Tracheal epithelial cell (primary cell): ENCODE measurements around the gene TDRKH. TPM values are rescaled to one million over a fixed set of nuclear protein-coding genes. Genes with fewer than 3 reads are reported as not detected.

Source experiments
- total RNA-seq: library from RNA; depleted of rRNA; stranded (reverse); fragments of >200 nt; gene quantifications from 2 replicates; pipeline ENCODE4 v1.2.1, GENCODE V29; 2014

The TDRKH gene, protein sequence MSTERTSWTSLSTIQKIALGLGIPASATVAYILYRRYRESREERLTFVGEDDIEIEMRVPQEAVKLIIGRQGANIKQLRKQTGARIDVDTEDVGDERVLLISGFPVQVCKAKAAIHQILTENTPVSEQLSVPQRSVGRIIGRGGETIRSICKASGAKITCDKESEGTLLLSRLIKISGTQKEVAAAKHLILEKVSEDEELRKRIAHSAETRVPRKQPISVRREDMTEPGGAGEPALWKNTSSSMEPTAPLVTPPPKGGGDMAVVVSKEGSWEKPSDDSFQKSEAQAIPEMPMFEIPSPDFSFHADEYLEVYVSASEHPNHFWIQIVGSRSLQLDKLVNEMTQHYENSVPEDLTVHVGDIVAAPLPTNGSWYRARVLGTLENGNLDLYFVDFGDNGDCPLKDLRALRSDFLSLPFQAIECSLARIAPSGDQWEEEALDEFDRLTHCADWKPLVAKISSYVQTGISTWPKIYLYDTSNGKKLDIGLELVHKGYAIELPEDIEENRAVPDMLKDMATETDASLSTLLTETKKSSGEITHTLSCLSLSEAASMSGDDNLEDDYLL
- total RNA-seq: 5.1 and 7.7 TPM in 2 replicates

DNA sequence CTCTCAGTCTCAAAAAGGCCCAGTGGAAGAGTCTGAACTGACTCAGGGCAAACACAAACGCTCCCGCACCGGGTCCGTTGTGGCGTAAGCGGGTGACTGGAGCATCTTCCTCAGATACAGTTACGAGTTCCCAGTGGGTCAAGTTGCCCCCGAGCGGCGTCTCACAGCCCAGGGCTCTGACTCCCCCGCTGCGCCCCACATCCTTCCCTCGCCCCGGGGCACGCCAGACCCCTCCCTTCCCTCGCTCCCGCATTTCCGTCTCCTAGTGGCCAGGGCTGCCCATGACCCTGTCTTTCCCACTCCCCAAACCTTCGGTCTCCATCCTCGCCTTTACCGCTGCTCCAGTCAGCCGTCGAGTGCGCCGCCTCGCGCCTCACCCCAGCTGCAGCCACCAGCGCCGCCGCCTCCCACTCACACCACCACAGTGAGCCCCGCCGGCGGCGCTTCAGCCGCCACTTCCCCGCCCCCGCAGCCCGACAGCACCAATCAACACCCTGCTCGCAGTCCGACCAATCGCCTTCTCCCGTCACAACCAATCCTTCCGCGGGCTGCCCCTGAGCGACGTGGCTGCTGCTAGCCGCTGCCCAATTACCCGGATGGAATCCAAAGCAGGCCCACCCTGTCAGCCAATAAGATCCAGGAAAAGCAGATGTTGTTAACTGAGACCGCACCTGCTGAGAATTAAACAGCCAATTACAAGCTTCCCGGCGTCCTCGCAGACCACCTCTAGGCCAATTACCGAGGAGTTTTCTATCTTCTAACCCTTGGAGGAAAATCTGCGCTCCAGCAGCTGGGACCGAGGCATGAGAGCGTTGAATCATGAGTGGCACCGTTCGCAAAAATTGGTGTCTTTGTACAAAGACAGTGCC, at the start of gene TDRKH:
TSS of gene TDRKH (minus strand) at position 430 of the 869 bp plus-strand sequence. CDS start 7,478 bp downstream, outside the sequence.

DNA sequence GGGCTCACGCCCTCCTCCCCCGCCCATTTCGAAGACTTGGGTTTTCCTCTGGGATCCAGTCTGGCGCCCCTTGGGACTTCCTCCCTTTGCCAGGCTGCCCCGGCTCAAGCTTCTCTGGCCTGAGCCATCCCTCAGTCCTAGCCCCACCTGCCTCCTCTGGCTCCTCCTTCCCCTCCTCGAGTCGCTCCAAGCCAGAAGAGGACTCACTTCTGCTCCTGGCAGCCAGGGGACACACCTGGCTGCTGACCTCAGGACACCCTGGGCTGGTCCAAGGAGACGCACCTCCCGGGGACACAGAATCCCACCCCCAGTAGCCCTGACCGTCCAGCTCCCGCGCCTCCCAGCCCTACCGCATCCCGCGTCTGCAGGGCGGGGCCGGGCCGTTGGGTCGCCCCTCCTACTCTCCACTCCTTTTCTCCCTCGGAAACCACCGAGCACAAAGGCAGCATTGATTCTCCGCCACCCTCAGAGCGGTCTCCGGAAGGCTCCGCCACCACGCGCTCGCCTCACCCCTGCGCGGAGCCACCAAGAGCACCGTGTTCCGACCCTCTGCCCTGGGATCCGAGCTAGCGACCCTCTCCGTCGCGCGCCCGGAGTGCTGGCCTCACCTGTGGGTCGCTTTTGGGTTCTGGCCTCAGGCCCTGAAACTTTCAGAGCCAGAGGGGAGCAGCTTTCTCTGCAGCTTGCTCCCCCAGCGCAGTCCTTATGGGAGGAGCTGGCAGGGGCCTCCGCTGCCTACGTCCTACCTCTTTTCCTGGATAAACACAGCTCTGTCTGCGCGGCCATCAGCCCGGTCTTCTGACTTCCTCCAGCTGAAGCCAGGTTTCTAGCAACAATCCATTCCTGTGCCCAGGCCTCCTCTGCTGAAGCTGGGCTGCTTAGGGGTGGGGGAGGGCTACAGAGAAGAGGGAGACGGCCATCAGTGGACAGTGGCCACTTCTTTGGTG, 49.4 kb upstream of the TDRKH start, which contains the start of gene C2CD4D:
TSS of gene C2CD4D (minus strand) at position 364 of the 947 bp plus-strand sequence. CDS start 831 bp downstream, outside the sequence.

DNA sequence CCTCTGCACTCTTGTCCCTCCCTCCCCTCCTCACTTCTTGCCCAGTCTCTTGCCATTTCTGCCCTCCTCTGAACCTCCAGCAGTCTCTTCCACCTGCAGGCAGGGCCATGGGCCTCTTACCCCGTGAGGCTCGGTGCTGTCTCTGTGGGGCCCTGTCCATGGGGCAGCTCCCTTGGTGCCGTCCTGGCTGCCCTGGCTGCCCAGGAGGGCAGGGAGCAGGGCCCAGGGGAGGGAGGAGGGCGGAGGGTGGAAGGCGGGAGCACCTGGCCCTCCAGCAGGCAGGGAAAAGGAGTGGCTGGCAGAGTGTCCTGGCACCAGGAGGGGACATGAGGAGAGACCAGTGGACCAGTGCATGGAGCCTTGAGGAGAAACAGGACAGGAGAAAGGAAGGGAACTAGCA, 41.3 kb upstream of the TDRKH start, which contains the start of gene RORC:
TSS of gene RORC (minus strand) at position 198 of the 400 bp plus-strand sequence. CDS start at position 160, 38 bp downstream.

DNA sequence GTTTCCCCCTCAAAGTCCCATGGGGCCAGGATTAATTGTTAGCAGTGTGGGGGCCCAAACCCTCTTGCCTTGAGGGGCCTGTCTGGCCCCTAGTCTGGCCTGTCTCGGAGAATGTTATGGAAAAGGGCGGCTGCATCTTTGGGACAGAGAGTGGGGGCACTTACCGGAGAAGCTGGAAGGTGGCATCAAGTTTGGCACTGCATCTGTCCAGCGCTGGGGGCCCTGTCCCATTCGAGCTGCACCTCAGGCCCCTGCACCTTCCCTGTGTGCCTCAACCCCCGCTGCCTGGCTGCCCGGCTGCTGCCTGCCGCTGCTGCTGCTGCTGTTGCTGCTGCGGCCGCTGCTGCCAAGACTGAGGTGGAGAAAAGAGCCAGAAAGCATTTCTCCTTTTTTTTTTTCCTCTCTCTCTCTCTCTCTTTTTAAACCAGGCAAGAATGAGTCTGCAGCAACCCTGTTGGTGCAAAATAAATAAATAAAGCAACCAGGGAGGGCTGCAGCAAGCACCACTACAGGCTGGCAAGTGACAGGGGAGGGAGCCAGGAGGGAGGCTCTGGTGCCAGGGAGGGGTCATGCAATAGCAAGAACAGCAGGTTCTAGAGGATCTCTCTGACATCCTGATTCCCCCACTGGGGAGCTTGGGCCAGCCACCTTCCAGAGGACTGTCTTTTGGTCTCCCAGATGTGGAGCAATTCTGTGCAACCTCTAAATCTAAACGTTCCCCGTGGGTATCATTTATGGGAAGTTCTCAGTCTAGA, 14.9 kb upstream of the TDRKH start, which contains the start of gene LINGO4:
TSS of gene LINGO4 (minus strand) at position 354 of the 755 bp plus-strand sequence. CDS start 2,715 bp downstream, outside the sequence.

DNA sequence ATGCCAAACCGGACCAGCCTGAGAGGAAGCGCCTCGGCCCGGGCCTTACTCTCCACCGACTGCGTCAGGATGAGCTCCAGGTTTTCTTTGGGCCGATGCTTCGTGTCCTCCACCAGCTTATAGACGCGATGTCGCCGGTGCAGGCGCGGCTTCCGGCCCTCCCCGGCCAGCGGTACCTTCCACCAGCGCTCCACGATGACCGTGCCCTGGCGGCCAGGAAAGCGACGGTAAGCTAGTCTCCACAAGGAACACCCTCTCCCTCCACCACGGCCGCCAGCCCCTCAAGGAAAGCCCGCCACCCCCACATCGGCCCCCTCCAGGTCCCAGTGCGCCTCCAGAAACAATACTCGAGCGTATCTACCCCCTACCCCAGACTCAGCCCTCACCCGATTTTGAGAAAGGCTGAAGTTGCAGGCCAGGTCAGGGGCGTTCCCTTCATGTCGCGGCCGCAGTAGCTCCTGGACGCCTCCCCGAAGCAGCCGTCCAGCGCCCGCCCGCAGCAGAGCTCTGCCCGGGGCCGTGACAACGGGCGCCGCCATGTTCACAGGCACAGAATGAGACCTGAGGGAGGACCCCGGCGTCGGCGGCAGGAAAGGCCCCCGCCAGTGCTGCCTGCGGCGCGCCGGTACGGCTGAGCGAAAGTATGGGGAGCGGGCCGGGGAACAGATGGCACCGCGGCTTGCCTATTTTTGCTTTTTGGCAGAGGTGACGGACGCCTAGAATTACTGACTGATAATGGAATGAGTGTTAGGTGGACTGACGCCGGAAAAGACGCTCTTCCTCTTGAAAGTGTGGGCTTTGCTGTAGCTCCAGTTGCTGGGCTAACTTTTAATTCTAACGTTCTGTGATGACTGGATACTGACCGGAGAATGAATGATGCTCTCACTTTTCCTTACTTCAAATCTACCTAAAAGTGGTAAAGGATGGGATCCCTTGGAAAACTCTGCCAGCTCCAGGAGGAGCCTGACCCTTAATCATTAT, 27.1 kb downstream of the TDRKH start, which contains the start of gene MRPL9:
TSS of gene MRPL9 (minus strand) at position 556 of the 981 bp plus-strand sequence. CDS start at position 539, 17 bp downstream.

Other genes starting within 250 kb of the TDRKH start
- gene SNX27, start 178.4 kb downstream of the TDRKH start, total RNA-seq: 18.8 and 19.0 TPM in 2 replicates
- gene CELF3, start 73.7 kb downstream of the TDRKH start, total RNA-seq: not detected in 2 replicates
- gene RIIAD1, start 69.0 kb downstream of the TDRKH start, total RNA-seq: not detected in 2 replicates
- 69.9 and 101 TPM in 2 replicates for gene MRPL9, start 27.0 kb downstream of the TDRKH start, total RNA-seq
- not detected in 2 replicates for gene LINGO4, start 14.9 kb upstream of the TDRKH start, total RNA-seq
- gene RORC, start 41.3 kb upstream of the TDRKH start, total RNA-seq: 0.48 and 1.9 TPM in 2 replicates
- under 0.01 TPM in 1 of 2 replicates, not detected in the other for gene C2CD4D, start 49.3 kb upstream of the TDRKH start, total RNA-seq
- not detected in 2 replicates for gene THEM5, start 63.2 kb upstream of the TDRKH start, total RNA-seq
- 4.6 and 9.8 TPM in 2 replicates for gene THEM4, start 119.0 kb upstream of the TDRKH start, total RNA-seq
- 165 and 194 TPM in 2 replicates for gene S100A10, start 203.4 kb upstream of the TDRKH start, total RNA-seq
- gene S100A11, start 246.5 kb upstream of the TDRKH start, total RNA-seq: 79.3 and 93.7 TPM in 2 replicates